ENCODE results near the gene GAST.

GAST gene

DNA sequence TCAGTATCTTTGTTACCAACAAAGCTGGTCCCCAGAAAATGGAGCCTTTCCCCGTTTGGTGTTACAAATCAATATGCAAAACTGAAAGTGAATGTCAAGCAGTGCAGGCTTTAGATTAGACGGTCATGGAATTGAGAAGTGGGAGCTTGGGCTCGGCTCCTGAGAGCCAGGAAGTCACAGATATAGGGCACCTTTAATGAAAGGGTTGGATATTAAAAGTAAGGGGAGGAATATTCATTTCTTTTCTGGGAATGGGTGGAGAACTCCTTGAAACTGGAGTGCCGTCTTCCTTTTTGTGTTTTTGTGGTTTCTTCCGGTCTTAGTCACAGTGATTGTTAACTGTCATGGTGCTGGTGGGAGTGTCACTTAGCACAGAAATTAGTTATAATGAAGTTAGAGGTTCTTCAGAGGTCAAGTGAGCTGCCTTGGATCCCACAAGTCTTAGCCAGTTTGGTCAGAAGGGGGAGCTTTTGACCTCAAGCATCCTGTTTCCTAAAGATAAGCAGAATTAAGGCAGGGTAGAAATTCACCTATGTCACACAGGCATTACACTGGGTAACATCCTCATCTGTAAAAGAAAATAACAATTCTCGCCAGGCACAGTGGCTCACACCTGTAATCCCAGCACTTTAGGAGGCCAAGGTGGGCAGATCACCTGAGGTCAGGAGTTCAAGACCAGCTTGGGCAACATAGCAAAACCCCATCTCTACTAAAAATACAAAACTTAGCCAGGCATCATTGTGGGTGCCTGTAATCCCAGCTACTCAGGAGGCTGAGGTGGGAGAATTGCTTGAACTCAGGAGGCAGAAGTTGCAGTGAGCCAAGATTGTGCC, 33.0 kb upstream of the GAST start:
- DNase-seq (ENCODE audit: extremely low read depth, low read depth) = peak; percentile 37
- TF ChIP-seq, protein P1, sequence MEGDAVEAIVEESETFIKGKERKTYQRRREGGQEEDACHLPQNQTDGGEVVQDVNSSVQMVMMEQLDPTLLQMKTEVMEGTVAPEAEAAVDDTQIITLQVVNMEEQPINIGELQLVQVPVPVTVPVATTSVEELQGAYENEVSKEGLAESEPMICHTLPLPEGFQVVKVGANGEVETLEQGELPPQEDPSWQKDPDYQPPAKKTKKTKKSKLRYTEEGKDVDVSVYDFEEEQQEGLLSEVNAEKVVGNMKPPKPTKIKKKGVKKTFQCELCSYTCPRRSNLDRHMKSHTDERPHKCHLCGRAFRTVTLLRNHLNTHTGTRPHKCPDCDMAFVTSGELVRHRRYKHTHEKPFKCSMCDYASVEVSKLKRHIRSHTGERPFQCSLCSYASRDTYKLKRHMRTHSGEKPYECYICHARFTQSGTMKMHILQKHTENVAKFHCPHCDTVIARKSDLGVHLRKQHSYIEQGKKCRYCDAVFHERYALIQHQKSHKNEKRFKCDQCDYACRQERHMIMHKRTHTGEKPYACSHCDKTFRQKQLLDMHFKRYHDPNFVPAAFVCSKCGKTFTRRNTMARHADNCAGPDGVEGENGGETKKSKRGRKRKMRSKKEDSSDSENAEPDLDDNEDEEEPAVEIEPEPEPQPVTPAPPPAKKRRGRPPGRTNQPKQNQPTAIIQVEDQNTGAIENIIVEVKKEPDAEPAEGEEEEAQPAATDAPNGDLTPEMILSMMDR (IDR thresholded peaks at IDR 0.05; ENCODE audit: low read depth, low read length, missing control alignments) = no peak
- peak overlapping the region; percentile 16; the same call in 1 of the 2 replicates for H3K4me3 ChIP-seq (replicated peaks; ENCODE audit: low read depth, low read length)

DNA sequence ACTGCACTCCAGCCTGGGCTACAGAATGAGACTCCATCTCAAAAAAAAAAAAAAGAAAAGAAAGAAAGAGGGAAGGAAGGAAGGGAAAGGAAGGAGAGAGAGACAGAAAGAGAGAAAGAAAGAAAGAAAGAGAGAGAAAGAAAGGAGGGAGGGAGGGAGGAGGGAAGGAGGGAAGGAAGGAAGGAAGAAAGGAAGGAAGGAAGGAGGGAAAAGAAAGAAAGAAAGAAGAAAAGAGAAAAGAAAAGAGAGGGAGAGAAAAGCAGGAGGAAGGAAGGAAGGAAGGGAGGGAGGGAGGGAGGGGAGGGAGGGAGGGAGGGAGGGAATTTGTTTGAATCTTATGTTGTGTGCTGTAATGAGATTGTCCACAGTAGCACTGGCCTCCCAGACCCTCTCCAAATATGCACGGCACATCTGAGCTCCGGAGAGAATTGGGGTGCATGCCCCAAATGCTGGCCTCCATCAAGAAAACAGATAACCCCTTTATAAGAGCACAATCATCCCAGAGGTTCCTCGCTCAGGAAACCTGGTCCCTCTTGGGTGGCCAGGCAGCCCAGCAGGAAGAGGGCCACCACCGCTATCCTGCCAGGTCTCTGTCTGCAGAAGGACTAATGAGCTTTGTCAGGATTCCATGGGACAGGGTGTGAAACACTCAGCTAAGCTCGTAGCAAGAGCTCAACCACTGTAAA, 32.2 kb upstream of the GAST start:
- TF ChIP-seq, protein P1 (IDR thresholded peaks at IDR 0.05; ENCODE audit: low read depth, low read length, missing control alignments) = no peak
- no peak overlapping the region for H3K4me3 ChIP-seq (replicated peaks; ENCODE audit: low read depth, low read length)
- DNase-seq (ENCODE audit: extremely low read depth, low read depth) = no peak

DNA sequence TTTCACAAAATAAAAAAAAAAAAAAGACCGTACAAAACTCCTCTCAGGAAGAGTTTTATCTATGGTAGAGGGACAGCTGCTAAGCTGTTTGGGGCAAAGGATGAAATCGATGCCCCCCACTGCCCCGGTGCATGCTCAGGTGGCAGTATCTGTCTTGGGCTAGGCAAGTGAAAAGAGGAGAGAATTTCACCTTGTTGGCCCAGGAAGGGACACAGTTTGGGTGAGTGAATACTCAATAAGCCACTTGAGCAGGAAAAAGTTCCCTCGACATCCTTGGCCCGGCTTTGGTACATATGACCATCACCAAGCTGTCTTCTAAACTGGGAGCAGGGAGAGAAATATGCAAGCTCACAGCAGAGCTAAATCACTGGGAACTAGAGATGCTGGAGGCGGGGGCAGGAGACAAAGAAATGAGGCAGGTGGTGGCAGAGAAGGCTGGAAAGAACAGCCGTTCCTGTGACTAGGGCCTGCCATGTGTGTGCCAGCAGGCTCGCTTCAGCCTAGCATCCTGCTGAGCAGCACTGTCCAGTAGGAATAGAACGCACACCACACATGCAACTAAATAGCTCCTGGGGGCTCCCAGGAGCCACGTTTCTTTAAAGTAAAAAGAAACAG, 31.6 kb upstream of the GAST start:
- TF ChIP-seq, protein P1 (IDR thresholded peaks at IDR 0.05; ENCODE audit: low read depth, low read length, missing control alignments) = no peak
- DNase-seq (ENCODE audit: extremely low read depth, low read depth) = no peak
- H3K4me3 ChIP-seq (replicated peaks; ENCODE audit: low read depth, low read length) = no peak overlapping the region

- no peak for DNase-seq (ENCODE audit: extremely low read depth, low read depth)
- TF ChIP-seq, protein P1 (IDR thresholded peaks at IDR 0.05; ENCODE audit: low read depth, low read length, missing control alignments) = no peak
- no peak overlapping the region for H3K4me3 ChIP-seq (replicated peaks; ENCODE audit: low read depth, low read length)
Observed at GRCh38 chr17:41681776-41682175, 30.4 kb upstream of the GAST start.

GRCh38 chr17:41682631-41683030, 29.5 kb upstream of the GAST start:
- TF ChIP-seq, protein P1 (IDR thresholded peaks at IDR 0.05; ENCODE audit: low read depth, low read length, missing control alignments) = no peak
- no peak overlapping the region for H3K4me3 ChIP-seq (replicated peaks; ENCODE audit: low read depth, low read length)
- no peak for DNase-seq (ENCODE audit: extremely low read depth, low read depth)

DNA sequence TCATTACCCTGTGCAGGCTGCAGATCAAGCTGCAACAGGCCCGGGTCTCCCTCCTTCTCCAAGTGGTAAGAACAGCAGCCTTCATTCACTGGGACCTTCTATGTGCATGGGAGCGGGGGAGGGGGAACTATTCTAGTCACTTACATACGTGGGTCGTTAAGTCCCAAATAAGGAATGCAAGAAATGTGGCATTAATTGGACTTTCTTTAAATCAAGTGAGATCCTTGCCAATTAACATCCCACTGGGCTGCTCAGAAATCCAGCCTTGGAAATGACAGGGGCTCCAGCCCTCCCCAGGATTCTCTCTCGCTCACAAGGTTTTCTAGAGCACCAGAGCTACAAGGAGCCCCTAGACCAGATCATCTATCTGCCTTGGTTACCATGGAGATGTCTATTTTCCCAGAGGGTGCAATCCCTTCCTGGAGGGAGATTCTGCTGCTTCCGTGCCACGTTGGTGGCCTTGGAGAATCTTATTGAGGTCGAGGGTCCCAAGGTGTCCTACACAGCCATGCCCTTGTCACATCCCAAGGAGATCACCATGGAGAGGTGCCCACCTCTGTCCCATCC, 28.6 kb upstream of the GAST start:
- DNase-seq (ENCODE audit: extremely low read depth, low read depth) = no peak
- no peak overlapping the region for H3K4me3 ChIP-seq (replicated peaks; ENCODE audit: low read depth, low read length)
- TF ChIP-seq, protein P1 (IDR thresholded peaks at IDR 0.05; ENCODE audit: low read depth, low read length, missing control alignments) = no peak
